Measurements from ENCODE around the gene ITGA11.
A peak's percentile ranks its signal among the peaks of the same experiment; 100 is the strongest.

Gene ITGA11, protein sequence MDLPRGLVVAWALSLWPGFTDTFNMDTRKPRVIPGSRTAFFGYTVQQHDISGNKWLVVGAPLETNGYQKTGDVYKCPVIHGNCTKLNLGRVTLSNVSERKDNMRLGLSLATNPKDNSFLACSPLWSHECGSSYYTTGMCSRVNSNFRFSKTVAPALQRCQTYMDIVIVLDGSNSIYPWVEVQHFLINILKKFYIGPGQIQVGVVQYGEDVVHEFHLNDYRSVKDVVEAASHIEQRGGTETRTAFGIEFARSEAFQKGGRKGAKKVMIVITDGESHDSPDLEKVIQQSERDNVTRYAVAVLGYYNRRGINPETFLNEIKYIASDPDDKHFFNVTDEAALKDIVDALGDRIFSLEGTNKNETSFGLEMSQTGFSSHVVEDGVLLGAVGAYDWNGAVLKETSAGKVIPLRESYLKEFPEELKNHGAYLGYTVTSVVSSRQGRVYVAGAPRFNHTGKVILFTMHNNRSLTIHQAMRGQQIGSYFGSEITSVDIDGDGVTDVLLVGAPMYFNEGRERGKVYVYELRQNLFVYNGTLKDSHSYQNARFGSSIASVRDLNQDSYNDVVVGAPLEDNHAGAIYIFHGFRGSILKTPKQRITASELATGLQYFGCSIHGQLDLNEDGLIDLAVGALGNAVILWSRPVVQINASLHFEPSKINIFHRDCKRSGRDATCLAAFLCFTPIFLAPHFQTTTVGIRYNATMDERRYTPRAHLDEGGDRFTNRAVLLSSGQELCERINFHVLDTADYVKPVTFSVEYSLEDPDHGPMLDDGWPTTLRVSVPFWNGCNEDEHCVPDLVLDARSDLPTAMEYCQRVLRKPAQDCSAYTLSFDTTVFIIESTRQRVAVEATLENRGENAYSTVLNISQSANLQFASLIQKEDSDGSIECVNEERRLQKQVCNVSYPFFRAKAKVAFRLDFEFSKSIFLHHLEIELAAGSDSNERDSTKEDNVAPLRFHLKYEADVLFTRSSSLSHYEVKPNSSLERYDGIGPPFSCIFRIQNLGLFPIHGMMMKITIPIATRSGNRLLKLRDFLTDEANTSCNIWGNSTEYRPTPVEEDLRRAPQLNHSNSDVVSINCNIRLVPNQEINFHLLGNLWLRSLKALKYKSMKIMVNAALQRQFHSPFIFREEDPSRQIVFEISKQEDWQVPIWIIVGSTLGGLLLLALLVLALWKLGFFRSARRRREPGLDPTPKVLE

DNA sequence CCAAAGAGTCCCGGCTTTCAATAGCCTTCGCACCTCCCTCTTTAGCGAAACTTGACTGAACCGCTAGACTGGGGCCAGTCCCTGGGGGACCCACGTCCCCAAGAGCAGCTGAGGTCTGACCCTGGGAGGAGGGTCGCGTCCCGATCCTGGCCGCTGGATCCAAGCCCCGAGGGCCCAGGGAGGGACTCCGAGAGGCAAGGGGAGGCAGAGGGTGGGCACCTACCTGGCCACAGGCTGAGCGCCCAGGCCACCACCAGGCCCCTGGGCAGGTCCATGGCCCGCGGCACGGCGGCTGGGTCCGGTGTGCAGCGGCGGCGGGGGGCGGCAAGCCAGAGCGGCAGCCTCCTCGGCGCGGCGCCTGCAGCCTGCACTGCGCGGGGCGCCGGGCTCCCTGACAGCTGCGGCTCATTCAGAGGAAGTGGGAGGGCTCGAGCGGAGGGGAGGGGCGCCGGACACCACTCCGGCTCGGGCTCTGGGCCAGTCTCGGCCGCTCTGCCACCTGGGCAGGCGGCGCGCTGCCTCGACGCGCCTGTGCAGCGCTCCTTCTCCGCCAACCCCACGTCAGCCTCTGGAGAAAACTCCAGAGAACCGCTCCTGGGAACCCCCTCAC lies at the start of gene ITGA11:
Gene ITGA11 (minus strand): TSS at position 372 of the 610 bp plus-strand sequence. CDS start 97 bp downstream, at position 275.
- DNase-seq = peak; percentile 86

DNA sequence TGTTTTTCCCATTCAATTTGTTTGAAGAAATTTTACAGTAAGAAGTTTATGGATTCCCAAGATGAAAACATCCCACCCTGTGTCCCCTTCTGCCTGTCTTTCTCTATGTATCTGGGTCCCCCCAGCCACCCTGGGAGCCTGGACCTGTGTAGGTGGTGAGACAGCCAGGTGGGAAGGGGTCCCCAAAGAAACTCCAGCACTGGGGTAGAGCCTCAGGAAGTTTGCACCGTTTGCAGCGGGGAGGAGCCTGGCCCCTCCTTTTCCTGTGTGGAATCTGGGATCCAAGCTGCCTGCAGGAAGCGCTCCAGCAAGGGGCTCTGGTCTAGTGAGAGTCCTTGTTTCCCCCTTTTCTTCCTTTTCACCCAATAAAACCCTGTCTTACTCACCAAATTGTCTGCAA lies 49.4 kb upstream of the ITGA11 start:
- DNase-seq = no peak

DNA sequence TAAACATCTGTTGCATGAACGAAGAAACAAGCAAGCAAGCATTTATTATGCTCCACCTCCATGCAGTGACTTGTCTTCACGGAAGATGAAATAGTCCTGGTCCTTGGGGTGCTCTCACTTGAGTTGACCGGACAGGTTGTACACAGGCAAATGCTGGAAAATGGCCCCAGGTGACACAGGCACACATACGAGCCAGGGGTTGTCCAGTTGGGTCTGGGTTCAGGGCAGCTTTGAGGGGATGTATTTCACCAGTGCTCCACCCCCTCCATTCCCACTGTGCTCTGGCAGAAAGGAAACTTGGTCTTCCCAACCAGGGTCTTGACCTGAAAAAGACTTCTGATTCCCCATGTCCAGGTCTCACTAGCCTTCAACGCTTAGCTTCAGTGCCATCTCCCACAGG lies 48.3 kb upstream of the ITGA11 start:
- no peak for DNase-seq

DNA sequence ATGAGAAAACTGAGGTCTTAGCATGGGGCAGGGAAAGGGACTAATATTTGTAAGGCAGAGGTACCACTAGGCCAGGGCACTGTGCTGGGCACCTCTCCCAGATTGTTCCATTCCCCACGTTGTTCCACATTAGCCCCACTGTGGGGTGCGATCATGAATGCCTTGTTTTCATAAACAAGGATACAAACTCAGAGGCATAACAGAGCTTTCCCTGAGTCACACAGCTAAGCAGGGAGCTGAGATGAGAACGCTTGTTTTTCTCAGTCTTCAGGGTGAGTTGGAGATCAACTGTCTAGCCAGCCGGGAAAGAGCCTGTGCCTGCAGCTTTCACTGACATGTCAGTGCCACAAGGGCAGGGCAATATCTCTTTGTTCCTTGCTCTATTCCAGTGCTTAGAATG lies 47.9 kb upstream of the ITGA11 start:
- no peak for DNase-seq

DNA sequence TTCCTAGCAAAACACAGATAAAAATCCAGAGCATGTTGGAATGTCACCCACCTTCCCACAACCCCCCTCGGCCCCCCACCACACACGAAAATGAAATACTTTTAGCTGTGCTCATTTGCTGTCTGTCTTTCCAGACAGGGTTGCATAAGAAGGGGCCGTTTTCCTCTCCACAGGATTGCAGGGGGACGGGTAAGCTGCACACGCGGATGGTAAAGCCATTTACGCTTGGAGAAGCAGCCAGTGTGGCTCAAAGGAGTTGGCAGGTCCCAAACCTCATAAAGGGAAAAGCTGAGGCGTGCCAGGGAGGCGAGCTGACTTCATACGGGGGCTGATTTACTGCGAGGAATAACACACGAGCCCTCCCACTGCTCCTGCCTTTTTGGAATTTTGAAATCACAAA lies 47.4 kb upstream of the ITGA11 start:
- peak; percentile 42 for DNase-seq

DNA sequence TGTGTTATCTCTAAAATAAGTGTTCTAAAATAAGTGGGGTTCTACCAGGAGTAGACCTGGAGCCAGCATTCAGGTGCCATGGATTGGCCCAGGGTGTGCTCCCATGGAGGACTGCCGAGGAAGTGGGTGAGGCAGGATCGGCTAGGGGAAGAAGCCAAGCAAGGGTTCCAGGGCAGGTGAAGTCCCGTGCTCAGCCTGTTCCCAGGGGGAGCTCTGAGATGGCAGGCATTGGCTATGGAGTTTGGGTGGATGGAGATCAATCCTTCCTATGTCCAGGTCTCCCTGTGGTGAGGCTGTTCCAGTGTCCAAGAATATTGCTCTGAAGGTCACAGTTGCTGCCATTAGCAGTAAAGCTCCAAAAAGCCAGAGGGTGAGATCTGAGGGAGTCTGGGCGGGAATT lies 46.9 kb upstream of the ITGA11 start:
- no peak for DNase-seq

DNA sequence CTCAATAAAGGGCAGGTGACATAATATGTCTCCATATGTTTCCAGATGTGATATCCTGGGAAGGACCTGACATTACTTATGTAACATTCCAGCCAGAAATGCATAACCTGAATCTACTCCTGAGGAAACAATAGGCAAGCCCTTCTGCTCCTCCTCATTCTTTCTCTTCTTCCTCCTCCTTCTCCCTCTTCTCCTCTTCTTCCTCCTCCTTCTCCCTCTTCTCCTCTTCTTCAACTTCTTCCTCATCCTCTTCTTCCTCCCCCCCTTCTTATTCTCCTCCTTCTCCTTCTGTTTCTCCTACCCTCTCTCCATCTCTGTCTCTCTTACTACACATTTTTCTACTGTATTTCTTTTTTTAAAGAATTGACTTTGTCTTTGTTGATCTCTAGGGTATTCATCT lies 43.5 kb upstream of the ITGA11 start:
- no peak for DNase-seq

DNA sequence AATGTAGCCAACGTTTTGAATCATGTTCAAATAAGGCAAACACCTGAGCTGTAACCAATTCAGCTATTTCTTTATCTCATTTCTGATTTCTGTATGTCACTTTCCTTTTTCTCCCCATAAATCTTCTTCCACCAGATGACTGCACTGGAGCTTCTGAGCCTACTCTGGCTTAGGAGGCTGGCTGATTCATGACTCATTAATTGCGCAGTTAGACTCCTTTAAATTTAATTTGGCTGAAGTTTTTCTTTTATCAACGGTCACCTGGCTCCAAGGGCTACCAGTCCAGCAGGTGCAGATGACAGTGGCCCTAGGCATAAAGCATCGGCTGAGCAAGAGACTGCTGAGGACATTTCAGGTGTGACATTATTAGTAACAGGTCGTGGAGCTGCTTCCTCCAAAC lies 39.6 kb upstream of the ITGA11 start:
- DNase-seq = no peak

DNA sequence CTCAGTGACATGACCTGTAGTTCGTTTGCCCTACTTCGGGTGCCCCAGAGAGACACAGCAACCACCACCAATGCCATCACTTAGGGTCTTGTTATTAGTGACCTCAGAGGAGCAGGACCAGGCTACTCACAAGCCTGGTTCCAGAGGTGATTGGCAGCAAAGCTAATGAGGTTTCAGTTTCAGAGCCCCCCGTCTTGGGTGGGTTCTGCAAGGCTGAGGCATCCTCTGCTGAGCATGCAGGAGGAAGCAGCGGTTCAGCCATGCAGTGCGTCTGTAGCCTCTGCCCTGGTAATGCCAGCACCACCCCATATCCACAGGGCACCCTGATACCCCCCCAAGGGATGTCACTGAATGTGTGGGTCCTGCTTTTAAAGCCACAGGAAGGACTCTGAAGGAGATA lies 39.0 kb upstream of the ITGA11 start:
- DNase-seq = no peak

DNA sequence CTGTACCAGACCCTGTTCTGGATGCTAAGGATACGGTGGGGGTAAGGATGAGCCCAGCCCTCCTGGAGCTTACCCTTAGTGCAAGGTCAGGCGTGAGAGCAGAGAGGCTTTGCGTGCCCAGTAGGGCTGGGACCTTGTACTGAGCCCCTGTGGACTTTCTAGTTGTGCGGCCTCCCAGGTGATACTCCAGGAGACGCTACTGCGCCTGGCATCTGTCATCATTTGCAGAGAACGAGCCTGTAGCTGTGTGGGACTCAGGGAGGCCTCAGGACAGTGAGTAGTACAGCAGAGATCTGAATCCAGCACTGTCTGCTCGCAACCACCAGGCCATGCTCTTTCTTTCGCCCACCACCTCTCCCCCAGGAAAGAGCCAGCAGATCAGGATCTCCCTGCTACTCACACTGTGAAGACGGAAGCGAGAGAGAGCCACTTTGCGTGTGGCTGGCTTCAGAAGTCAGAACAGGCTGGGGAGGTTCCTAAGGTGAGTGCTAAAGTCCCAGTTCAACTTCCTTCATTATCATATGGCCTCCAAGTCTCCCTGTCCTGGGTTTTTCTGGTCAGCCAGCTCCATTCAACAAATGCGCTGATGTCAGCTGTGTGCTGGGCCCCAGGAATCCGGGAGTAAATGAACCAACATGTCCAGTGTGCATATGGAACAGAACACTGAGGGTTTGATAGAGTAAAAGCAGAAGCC lies 38.2 kb upstream of the ITGA11 start:
- DNase-seq = no peak

DNA sequence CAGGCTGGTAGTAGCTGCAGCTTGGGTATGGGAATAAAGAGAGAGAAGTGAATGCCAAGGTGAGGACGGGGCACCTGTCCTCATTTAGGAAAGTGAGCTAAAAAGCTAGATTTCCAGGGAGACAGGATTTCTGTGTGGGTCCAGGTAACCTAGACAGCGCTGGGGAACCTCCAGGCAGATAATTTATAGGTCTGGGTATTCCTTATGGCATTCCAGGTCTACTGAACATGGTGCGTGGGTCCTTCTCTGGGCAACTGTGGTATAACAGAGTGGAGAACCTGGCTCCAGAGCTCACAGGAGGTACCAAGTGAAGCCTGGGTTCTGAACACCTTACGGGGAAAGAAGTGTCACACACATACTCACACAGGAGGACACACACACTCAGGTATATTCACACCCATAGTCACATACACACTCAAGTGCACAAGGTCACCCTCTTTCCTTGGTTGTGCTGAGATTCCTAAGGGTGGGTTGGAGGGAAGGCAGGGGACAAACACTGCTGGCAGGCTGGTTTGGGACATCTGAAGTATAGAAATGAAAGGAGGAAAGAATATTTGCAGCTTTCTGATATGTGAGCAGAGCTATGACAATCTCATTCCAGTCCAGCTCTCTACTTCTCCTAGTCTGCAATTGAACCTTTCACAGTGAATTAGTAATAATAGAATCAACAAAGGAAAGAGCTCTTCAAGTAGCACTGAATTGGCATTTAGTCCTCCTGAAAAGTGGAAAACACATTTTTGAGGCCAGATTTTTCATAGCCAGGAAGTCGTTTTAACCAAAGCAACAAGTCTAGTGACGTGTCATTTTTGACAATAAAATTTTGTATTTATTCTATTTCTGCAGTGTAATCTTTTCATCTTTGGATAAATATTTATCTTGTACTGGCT lies 37.4 kb upstream of the ITGA11 start:
- no peak for DNase-seq

DNA sequence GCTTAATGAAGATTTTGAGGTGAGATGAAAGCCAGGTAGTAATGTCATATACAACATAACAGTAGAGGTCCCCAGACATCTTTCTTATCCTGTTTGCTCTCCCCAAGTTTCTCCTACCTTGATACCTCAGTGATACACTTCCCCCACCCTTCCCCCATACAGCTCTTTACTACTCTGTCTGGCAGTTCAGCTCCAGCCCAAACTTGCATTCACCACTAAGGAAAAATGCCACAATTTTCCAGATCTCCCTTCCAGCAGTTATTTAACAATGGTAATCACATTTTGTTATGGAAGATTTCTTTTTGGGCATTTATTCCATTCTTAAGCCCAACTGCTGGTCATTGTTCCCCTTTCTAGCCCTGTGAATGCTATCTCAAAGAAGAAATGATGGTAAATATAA lies 34.9 kb upstream of the ITGA11 start:
- no peak for DNase-seq

DNA sequence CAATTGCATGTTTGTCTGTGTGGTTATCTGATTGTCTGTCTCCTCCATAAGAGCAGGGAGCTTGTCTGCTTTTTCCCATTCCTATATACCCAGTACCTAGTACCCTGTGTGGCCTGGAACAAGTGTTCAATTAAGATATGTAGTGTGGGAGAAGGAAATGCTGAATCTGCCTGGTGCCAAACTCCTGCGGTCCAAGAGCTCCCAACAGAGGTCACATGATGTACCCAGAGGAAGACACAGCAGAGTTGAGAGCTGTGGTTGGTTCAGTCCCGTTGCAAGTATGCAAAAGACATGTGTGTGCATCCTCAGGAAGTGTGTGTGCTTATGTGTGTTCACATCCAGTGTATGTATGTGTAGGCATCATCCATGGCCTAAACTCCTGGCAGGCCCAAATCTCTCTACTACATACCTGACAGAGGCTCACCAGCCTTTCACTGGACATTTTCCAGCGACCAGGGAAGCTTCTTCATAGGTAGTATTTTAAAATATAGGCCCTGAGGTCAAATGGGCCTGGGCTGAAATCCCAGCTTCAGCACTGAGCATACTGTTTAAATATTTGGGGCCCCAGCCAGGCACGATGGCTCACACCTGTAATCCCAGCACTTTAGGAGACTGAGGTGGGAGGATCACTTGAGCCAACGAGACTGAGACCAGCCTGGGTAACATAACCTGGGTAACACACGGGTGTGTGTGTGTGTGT lies 34.0 kb upstream of the ITGA11 start:
- no peak for DNase-seq

DNA sequence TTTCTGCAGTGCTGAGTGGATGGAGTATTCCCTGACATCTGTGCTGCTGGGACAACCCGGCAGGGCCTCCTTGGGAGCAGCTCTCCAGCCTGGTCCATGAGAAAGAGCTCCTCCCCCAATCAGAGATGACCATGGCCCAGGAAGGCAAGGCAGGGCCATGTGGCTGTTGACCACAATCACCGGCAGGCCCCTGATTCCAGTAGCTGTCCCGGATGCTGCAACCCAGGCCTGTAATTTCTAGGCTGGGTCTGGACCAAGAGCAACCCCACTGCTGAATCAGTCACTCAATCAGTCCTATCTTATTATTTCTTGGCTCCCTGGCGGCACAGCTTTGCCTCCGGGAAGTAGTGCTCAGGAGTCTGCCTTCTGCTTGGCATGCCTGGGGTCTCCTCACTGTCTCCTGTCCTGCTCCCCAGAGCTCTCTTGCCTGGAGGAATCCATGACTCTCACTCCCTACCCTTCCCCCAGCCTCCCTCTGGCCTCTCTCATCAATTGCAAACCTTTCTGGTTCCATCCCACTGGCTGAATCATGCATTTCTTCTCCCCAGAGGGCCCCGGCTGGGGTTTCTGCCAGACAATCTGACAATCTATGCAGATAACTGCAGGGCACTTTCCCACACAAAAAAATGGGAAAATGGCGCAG lies 32.6 kb upstream of the ITGA11 start:
- no peak for DNase-seq

DNA sequence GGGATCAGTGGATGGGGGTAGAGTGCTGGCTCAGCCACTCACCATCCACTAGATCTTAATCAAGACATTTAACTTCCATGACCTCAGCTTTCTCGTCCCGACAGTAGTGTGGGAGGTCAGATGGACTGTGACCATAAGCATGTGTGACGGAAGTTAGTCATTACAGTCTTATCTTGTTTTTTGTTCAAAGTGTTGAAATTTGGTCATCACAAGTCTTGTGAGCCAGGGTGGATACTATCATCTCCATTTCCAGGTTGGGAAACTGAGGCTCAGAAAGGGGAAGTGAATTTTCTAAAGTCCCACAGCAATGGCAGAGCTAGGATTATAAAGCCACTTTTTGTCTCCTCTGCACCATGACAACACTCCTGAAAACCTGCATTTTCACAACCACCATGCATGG lies 32.0 kb upstream of the ITGA11 start:
- no peak for DNase-seq

DNA sequence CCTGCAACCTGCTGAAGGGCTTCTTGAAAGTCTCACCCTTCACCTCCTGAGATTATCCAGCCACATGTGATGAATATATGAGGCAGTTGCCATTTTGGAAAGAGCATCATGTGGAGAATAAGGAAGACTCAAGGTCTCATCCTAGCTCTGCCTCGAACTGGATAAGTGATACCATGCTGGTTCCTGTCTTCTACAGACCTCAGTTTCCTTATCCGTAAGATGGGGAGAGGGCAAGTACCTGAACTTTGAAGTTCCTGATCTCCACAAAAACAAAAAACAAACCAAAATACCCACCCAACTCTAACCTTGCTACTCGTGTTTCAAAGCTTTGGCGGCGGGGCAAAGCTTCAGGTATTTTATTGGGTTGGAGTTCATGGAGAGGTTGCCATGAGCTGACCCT lies 31.5 kb upstream of the ITGA11 start:
- no peak for DNase-seq

DNA sequence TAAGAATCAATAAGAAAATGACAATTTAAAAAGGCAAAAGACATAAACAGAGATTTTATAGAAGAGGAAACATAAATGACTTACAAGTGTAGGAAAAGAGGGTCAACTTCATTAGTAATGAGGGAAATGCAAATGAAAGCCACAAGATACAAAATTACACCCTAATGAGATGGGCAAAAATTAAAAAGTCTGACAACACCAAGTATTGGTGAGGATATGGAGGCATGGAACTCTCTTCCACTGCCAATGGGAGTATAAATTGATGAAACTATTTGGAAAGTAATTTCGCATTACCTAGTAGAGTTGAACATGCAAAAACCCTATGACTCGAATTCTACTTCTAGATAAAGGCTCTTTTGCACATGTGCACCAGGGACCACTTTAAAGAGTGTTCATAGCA lies 28.2 kb upstream of the ITGA11 start:
- DNase-seq = no peak

DNA sequence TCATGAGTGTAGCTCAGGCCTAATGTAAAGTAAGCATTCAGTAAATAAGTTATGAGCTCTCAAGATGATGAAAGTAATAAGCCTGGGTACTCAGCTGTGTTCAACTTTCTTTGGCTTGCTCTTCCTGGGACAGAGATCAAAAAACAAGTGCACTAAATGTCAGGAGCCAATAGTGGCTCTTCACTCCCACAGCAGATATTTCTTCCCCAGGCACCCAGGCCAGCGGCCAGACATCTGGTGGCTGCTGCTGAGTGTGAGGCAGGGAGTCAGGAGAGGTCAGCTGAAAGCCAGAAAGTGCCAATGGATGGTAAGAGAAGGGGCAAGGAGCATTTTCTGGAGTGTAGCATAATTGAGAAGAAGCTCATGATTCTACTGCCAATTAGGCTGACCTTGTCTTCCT lies 18.2 kb upstream of the ITGA11 start:
- no peak for DNase-seq

DNA sequence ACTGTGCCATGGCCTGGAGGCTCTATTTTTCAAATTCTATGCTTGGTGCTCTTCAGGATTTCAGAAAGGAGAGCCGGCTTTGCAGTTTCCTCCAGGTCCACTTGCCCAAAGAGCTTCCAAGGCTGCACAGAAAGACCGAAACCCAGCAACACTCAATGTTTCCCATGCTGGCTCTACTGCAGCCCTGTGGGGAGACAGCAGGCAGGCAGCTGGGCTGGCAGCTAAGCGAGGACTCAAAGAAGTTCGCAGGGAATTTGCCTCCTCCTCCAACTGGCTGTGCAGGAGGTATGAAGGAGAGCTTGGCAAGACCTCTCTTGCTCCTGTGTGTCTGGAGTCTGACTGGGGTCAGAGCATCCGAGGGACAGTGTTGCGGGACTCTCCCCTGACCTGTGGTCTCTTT lies 17.4 kb upstream of the ITGA11 start:
- no peak for DNase-seq
